ENCODE results near the gene BFAR. TPM values are rescaled to one million over a fixed set of nuclear protein-coding genes. Genes with fewer than 3 reads are reported as not detected.
"Not testable (repeated sequence)": the region's sequence is repeated elsewhere in the genome, so short reads cannot be mapped to it uniquely, and the experiment has no call there.

Gene BFAR
- total and polyA plus RNA-seq, 2 donors (not counting 1 experiment from before 2014, with no cell fraction given), result 30.7 to 72.9 TPM

DNA sequence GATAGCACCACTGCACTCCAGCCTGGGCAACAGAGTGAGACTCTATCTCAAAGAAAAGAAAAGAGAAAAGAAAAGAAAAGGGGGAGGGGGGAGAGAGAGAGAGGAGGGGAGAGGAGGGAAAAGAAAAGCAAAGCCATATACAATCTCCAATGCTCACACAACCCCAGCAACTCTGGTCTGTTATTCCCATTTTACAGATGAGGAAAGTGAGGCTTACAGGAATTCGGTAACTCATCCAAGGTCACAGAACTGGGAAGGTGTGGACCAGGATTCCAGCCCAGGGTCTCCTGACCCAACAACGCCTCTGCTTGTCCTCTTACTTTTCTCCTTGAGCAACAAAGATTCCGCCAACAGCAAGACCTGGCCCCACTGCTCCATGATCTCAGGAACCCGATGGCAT is 48.4 kb downstream of the BFAR start:
- no peak for ATAC-seq (ENCODE audit: low read depth)
- Mint-ChIP-seq H3K27me3 (peaks cover 6% of the 10 kb centered on the region), H3K4me3 (no peak overlapping the region), H3K4me1 (no peaks in the 10 kb centered on the region), H3K27ac (no peak overlapping the region), H3K9me3 (ENCODE audit: insufficient read depth) (no peaks in the 10 kb centered on the region)
- Histone ChIP-seq H2AFZ (ENCODE audit: insufficient read depth, low read depth, low read length, poor library complexity, severe bottlenecking) (no peak overlapping the region), H3K9ac (ENCODE audit: low read length) (no peak overlapping the region), H4K20me1 (ENCODE audit: control insufficient read depth, insufficient read depth, low read length, poor library complexity, severe bottlenecking) (no peaks in the 10 kb centered on the region), H3K9me3 (ENCODE audit: control extremely low read depth in 1 of 3, control insufficient read depth in 2 of 3, insufficient read depth in 1 of 3, low read length in 2 of 3) (peaks cover 0 to 4% (median 0%) of the 10 kb centered on the region in 3 donors), H3K27me3 (replicated peaks in 1 of 4; ENCODE audit: control extremely low read depth in 1 of 4, control insufficient read depth in 3 of 4, insufficient read depth in 4 of 4, low read length in 3 of 4) (no peaks in the 10 kb centered on the region), H3K4me3 (ENCODE audit: control extremely low read depth in 1 of 5, extremely low read depth in 1 of 5, insufficient read depth in 1 of 5, low read depth in 2 of 5, low read length in 4 of 5) (no peak overlapping the region), H3K27ac (ENCODE audit: low read length in 2 of 2) (no peak overlapping the region), H3K4me2 (replicated peaks; ENCODE audit: low read depth, low read length, poor library complexity, severe bottlenecking) (no peak overlapping the region), H3K36me3 (replicated peaks in 1 of 2; ENCODE audit: control extremely low read depth in 1 of 2, control insufficient read depth in 1 of 2, extremely low read depth in 1 of 2, insufficient read depth in 2 of 2, low read length in 1 of 2) (no peaks in the 10 kb centered on the region), H3K79me2 (ENCODE audit: control insufficient read depth, insufficient read depth, low read length) (no peaks in the 10 kb centered on the region), H3K4me1 (ENCODE audit: control insufficient read depth in 2 of 2, insufficient read depth in 2 of 2, low read length in 2 of 2) (no peaks in the 10 kb centered on the region)
- ChIA-PET POLR2A (no interaction called here), CTCF (no interaction called here)
- intact Hi-C loops (cut with micrococcal nuclease), result no loop called here
- 100% methylated on average over 2 of the region's 4 CpGs for WGBS (ENCODE audit: insufficient coverage)
- DNase-seq, result no peak
- TF ChIP-seq, protein P1, sequence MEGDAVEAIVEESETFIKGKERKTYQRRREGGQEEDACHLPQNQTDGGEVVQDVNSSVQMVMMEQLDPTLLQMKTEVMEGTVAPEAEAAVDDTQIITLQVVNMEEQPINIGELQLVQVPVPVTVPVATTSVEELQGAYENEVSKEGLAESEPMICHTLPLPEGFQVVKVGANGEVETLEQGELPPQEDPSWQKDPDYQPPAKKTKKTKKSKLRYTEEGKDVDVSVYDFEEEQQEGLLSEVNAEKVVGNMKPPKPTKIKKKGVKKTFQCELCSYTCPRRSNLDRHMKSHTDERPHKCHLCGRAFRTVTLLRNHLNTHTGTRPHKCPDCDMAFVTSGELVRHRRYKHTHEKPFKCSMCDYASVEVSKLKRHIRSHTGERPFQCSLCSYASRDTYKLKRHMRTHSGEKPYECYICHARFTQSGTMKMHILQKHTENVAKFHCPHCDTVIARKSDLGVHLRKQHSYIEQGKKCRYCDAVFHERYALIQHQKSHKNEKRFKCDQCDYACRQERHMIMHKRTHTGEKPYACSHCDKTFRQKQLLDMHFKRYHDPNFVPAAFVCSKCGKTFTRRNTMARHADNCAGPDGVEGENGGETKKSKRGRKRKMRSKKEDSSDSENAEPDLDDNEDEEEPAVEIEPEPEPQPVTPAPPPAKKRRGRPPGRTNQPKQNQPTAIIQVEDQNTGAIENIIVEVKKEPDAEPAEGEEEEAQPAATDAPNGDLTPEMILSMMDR (IDR thresholded peaks at IDR 0.05), result no peak
- no peak for TF ChIP-seq EZH2 (IDR thresholded peaks at IDR 0.05; ENCODE audit: borderline replicate concordance, insufficient read depth, low read depth, low read length, poor library complexity, severe bottlenecking)

DNA sequence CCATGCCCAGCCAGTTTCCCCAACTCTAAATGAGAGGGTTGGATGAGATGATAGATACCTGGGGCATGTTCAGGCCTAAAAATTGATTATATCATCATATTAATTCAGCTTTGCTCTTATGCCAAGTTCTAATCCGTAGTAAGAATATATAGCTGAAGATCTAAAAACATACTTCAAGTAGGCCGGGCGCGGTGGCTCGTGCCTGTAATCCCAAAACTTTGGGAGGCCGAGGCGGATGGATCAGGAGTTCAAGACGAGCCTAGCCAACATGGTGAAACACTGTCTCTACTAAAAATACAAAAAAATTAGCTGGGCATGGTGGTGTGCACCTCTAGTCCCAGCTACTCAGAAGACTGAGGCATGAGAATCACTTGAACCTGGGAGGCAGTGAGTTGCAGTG is 49.4 kb downstream of the BFAR start:
- H3K4me1 Mint-ChIP-seq, result no peaks in the 10 kb centered on the region
- Histone ChIP-seq H3K27ac (ENCODE audit: low read length in 2 of 2) (no peak overlapping the region), H2AFZ (ENCODE audit: insufficient read depth, low read depth, low read length, poor library complexity, severe bottlenecking) (no peak overlapping the region), H3K4me2 (replicated peaks; ENCODE audit: low read depth, low read length, poor library complexity, severe bottlenecking) (no peak overlapping the region), H3K36me3 (replicated peaks in 1 of 2; ENCODE audit: control extremely low read depth in 1 of 2, control insufficient read depth in 1 of 2, extremely low read depth in 1 of 2, insufficient read depth in 2 of 2, low read length in 1 of 2) (no peaks in the 10 kb centered on the region), H3K27me3 (replicated peaks in 1 of 4; ENCODE audit: control extremely low read depth in 1 of 4, control insufficient read depth in 3 of 4, insufficient read depth in 4 of 4, low read length in 3 of 4) (no peaks in the 10 kb centered on the region), H3K4me1 (ENCODE audit: control insufficient read depth in 2 of 2, insufficient read depth in 2 of 2, low read length in 2 of 2) (no peaks in the 10 kb centered on the region), H3K4me3 (ENCODE audit: control extremely low read depth in 1 of 5, extremely low read depth in 1 of 5, insufficient read depth in 1 of 5, low read depth in 2 of 5, low read length in 4 of 5) (no peak overlapping the region), H3K9me3 (ENCODE audit: control extremely low read depth in 1 of 3, control insufficient read depth in 2 of 3, insufficient read depth in 1 of 3, low read length in 2 of 3) (no peaks in the 10 kb centered on the region), H4K20me1 (ENCODE audit: control insufficient read depth, insufficient read depth, low read length, poor library complexity, severe bottlenecking) (no peaks in the 10 kb centered on the region), H3K9ac (ENCODE audit: low read length) (no peak overlapping the region), H3K79me2 (ENCODE audit: control insufficient read depth, insufficient read depth, low read length) (no peaks in the 10 kb centered on the region)
- ChIA-PET POLR2A (no interaction called here), CTCF (no interaction called here)
- intact Hi-C loops (cut with micrococcal nuclease), result no loop called here
- no peak overlapping the region for H3K4me3 Mint-ChIP-seq
- ATAC-seq (ENCODE audit: low read depth) (no peak), DNase-seq (no peak)
- H3K9me3 Mint-ChIP-seq (ENCODE audit: insufficient read depth), result no peaks in the 10 kb centered on the region
- 94% methylated on average over 3 of the region's 8 CpGs for WGBS (ENCODE audit: insufficient coverage)
- no peak overlapping the region for H3K27ac Mint-ChIP-seq
- no peak for TF ChIP-seq EZH2 (IDR thresholded peaks at IDR 0.05; ENCODE audit: borderline replicate concordance, insufficient read depth, low read depth, low read length, poor library complexity, severe bottlenecking)
- TF ChIP-seq, protein P1 (IDR thresholded peaks at IDR 0.05), result no peak
- peaks cover 6% of the 10 kb centered on the region for H3K27me3 Mint-ChIP-seq

DNA sequence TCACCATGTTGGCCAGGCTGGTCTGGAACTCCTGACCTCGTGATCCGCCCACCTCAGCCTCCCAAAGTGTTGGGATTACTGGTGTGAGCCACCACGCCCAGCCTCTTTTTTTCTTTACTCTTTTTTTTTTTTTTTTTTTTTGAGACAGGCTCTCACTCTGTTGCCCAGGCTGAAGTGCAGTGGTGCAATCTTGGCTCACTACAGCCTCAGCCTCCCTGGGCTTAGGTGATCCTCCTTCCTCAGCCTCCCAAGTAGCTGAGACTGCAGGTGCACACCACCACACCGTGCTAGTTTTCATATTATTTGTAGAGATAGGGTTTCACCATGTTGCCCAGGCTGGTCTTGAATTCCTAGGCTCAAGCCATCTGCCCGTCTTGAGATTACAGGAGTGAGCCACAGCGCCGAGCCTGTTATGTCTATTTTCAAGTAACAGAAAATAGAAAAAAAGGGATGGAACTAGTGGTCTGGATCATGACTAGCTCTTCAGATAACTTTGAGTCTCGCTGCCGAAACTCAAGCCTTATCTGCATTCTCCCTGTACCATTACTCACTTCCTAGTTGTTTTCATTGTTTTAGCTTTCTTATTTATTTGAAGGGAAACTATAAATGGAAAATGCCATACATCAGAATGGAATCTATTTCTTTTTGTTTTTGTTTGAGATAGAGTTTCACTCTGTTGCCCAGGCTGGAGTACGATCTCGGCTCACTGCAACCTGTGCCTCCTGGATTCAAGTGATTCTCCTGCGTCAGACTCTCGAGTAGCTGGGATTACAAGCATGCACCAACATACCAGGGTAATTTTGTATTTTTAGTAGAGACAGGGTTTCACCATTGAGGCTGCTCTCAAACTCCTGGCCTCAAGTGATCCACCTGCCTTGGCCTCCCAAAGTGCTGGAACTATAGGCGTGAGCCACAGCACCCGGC is 53.4 kb downstream of the BFAR start:
- H3K27ac ChIP-seq (ENCODE audit: low read length in 2 of 2); H3K9me3 Mint-ChIP-seq (ENCODE audit: insufficient read depth); H3K9me3 ChIP-seq (ENCODE audit: control extremely low read depth in 1 of 3, control insufficient read depth in 2 of 3, insufficient read depth in 1 of 3, low read length in 2 of 3); H2AFZ ChIP-seq (ENCODE audit: insufficient read depth, low read depth, low read length, poor library complexity, severe bottlenecking); CTCF ChIA-PET; H3K79me2 ChIP-seq (ENCODE audit: control insufficient read depth, insufficient read depth, low read length); H3K4me3 Mint-ChIP-seq; DNase-seq; POLR2A ChIA-PET; H3K4me2 ChIP-seq (replicated peaks; ENCODE audit: low read depth, low read length, poor library complexity, severe bottlenecking); H3K27me3 Mint-ChIP-seq; H3K27me3 ChIP-seq (replicated peaks in 1 of 4; ENCODE audit: control extremely low read depth in 1 of 4, control insufficient read depth in 3 of 4, insufficient read depth in 4 of 4, low read length in 3 of 4); H3K4me3 ChIP-seq (ENCODE audit: control extremely low read depth in 1 of 5, extremely low read depth in 1 of 5, insufficient read depth in 1 of 5, low read depth in 2 of 5, low read length in 4 of 5); H4K20me1 ChIP-seq (ENCODE audit: control insufficient read depth, insufficient read depth, low read length, poor library complexity, severe bottlenecking); H3K9ac ChIP-seq (ENCODE audit: low read length); H3K4me1 ChIP-seq (ENCODE audit: control insufficient read depth in 2 of 2, insufficient read depth in 2 of 2, low read length in 2 of 2); ATAC-seq (ENCODE audit: low read depth); H3K4me1 Mint-ChIP-seq; intact Hi-C loops (cut with micrococcal nuclease); H3K36me3 ChIP-seq (replicated peaks in 1 of 2; ENCODE audit: control extremely low read depth in 1 of 2, control insufficient read depth in 1 of 2, extremely low read depth in 1 of 2, insufficient read depth in 2 of 2, low read length in 1 of 2); H3K27ac Mint-ChIP-seq: not testable (repeated sequence)
- 82% methylated on average over 5 of the region's 15 CpGs for WGBS (ENCODE audit: insufficient coverage)

Measured in B cell (primary cell).